ENCODE results near the gene NOTCH2. TPM values are rescaled to one million over a fixed set of nuclear protein-coding genes. Genes with fewer than 3 reads are reported as not detected.

The NOTCH2 gene
- total and polyA plus RNA-seq, 2 experiments from 2014 or later: 8.5 to 56.6 TPM

GRCh38 chr1:119918301-119918700, 151.2 kb downstream of the NOTCH2 start:
- H3K4me3 ChIP-seq: no peak overlapping the region
- DNase-seq (ENCODE audit: low spot score) (no peak), ATAC-seq (no peak)
- no peaks in the 10 kb centered on the region for H3F3A ChIP-seq (replicated peaks; ENCODE audit: low read depth)
- H3K9me2 ChIP-seq (ENCODE audit: insufficient read depth): no peaks in the 10 kb centered on the region; the same call in 1 of the 2 replicates
- Mint-ChIP-seq H3K4me3 (no peak overlapping the region), H3K27me3 (ENCODE audit: insufficient read depth, low read depth, poor library complexity) (no peaks in the 10 kb centered on the region), H3K36me3 (ENCODE audit: low read depth) (peaks cover 43% of the 10 kb centered on the region), H3K4me1 (peaks cover 2% of the 10 kb centered on the region; the same call in 1 of the 3 replicates), H3K27ac (no peak overlapping the region), H3K9me3 (no peaks in the 10 kb centered on the region; the same call in 2 of the 3 replicates)
- no peaks in the 10 kb centered on the region for H3K4me1 ChIP-seq (ENCODE audit: insufficient read depth)
- peaks cover 14% of the 10 kb centered on the region for H3K36me3 ChIP-seq (ENCODE audit: insufficient read depth)
- H3K27me3 ChIP-seq (ENCODE audit: insufficient read depth): no peaks in the 10 kb centered on the region
- no peak overlapping the region for H2AFZ ChIP-seq
- no peak overlapping the region for H3K4me2 ChIP-seq
- no peak overlapping the region for H3K27ac ChIP-seq (ENCODE audit: low read depth)
- peaks cover 5% of the 10 kb centered on the region for H4K20me1 ChIP-seq (replicated peaks; ENCODE audit: insufficient read depth)
- H3K79me2 ChIP-seq (replicated peaks; ENCODE audit: insufficient read depth): no peaks in the 10 kb centered on the region
- TF ChIP-seq NANOG (IDR thresholded peaks at IDR 0.05; ENCODE audit: borderline replicate concordance) (no peak), CREB1 (CRISPR knock-in tag; IDR thresholded peaks at IDR 0.05; ENCODE audit: low read depth) (no peak), EZH2phosphoT487 (IDR thresholded peaks at IDR 0.05; ENCODE audit: unreplicated experiment) (no peak), ZNF331 (CRISPR knock-in tag; IDR thresholded peaks at IDR 0.05; ENCODE audit: low read depth) (no peak), POLR2AphosphoS5 (IDR thresholded peaks at IDR 0.05; ENCODE audit: low read depth) (no peak), REST (IDR thresholded peaks at IDR 0.05; ENCODE audit: unreplicated experiment) (no peak), EZH2 (IDR thresholded peaks at IDR 0.05; ENCODE audit: low read depth, unreplicated experiment) (no peak), ZNF462 (CRISPR knock-in tag; IDR thresholded peaks at IDR 0.05) (no peak), STAT1 (IDR thresholded peaks at IDR 0.05; ENCODE audit: unreplicated experiment) (no peak), ETS1 (IDR thresholded peaks at IDR 0.05) (no peak), CTCF (conservative IDR thresholded peaks at IDR 0.05; ENCODE audit: low read depth in 2 of 2) (no peak), JUNB (IDR thresholded peaks at IDR 0.05; ENCODE audit: unreplicated experiment) (no peak)

All from GM23338 (cell line).